GM10847 (cell line): ENCODE data around the gene ANKRD55.

Source experiments
- POLR2A ChIP-seq: IDR thresholded peaks from 2 replicates; pipeline ENCODE4 v1.6.1; 2011; ENCODE audit not compliant: insufficient read length; ENCODE audit errors: extremely low read depth

The ANKRD55 gene

GRCh38 chr5:56080375-56081052, 152.6 kb downstream of the ANKRD55 start:
- no peak for TF ChIP-seq POLR2A

GRCh38 chr5:56078278-56079156, 154.6 kb downstream of the ANKRD55 start:
- no peak for TF ChIP-seq POLR2A

GRCh38 chr5:56077796-56078233, 155.3 kb downstream of the ANKRD55 start:
- no peak for TF ChIP-seq POLR2A

- no peak for TF ChIP-seq POLR2A
These were observed 156.6 kb downstream of the ANKRD55 start for GRCh38 chr5:56076486-56076885.

- no peak for TF ChIP-seq POLR2A
These were observed 157.8 kb downstream of the ANKRD55 start for GRCh38 chr5:56075361-56075760.

GRCh38 chr5:56072863-56073766, 160.0 kb downstream of the ANKRD55 start:
- TF ChIP-seq POLR2A: no peak

- TF ChIP-seq POLR2A: no peak
These were observed 161.7 kb downstream of the ANKRD55 start for GRCh38 chr5:56071470-56071869.

- no peak for TF ChIP-seq POLR2A
These were observed 162.2 kb downstream of the ANKRD55 start for GRCh38 chr5:56070851-56071465.

- TF ChIP-seq POLR2A: no peak
These were observed 163.4 kb downstream of the ANKRD55 start for GRCh38 chr5:56069652-56070226.

GRCh38 chr5:56066931-56067450, 166.1 kb downstream of the ANKRD55 start:
- no peak for TF ChIP-seq POLR2A

- TF ChIP-seq POLR2A: no peak
These were observed 168.1 kb downstream of the ANKRD55 start for GRCh38 chr5:56064984-56065383.

GRCh38 chr5:56060276-56061110, 172.6 kb downstream of the ANKRD55 start:
- no peak for TF ChIP-seq POLR2A

- no peak for TF ChIP-seq POLR2A
These were observed 173.3 kb downstream of the ANKRD55 start for GRCh38 chr5:56059854-56060253.
